BE2C (cell line): ENCODE data around the gene IL5RA.

ENCODE experiments used
- DNase-seq: peaks from one replicate; pipeline ENCODE4 v3.0.0-alpha.2; 2020
- H3K27me3 ChIP-seq: fragments of 250-450 bp; sonication (Bioruptor Pico); 2 replicates; pipeline ENCODE4 v1.5.1; 2020; ENCODE audit warnings: mild to moderate bottlenecking
- H3K36me3 ChIP-seq: fragments of 250-450 bp; sonication (Bioruptor Pico); 2 replicates; pipeline ENCODE4 v1.5.1; 2020; ENCODE audit warnings: mild to moderate bottlenecking
- H3K4me1 ChIP-seq: fragments of 250-450 bp; sonication (Bioruptor Pico); 2 replicates; pipeline ENCODE4 v1.5.1; 2020
- H3K4me3 ChIP-seq: 2 replicates; pipeline ENCODE4 v1.5.1; 2011; ENCODE audit warnings: low read depth, low read length
- H3K9me3 ChIP-seq: fragments of 250-450 bp; sonication (Bioruptor Pico); 2 replicates; pipeline ENCODE4 v1.5.1; 2020
- TF ChIP-seq, protein P1 (sequence below): IDR thresholded peaks from 2 replicates; pipeline ENCODE4 v1.5.1; 2012; ENCODE audit warnings: mild to moderate bottlenecking, low read depth, low read length

The IL5RA gene

DNA sequence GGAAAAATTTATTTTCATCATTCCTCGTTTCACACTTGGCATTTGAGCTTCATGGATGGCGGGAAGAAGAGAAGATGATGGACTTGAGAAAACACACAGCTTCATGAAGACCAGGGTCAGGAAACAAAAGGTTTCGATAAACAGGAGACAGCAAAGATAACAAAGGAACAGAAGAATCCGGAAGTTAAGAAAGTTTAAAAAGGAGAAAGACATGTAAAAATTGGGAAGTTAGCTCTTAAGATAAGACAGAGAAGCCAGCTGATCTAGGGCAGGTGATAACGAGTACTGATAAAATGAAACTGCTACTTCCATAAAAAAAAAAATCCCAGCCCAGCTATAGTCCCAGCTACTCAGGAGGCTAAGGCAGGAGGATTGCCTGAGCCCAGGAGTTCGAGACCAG, 23.9 kb downstream of the IL5RA start:
- Histone ChIP-seq H3K9me3 (no peaks in the 10 kb centered on the region), H3K4me1 (peaks cover 7% of the 10 kb centered on the region), H3K36me3 (no peaks in the 10 kb centered on the region), H3K27me3 (no peaks in the 10 kb centered on the region), H3K4me3 (no peak overlapping the region)
- TF ChIP-seq, protein P1, sequence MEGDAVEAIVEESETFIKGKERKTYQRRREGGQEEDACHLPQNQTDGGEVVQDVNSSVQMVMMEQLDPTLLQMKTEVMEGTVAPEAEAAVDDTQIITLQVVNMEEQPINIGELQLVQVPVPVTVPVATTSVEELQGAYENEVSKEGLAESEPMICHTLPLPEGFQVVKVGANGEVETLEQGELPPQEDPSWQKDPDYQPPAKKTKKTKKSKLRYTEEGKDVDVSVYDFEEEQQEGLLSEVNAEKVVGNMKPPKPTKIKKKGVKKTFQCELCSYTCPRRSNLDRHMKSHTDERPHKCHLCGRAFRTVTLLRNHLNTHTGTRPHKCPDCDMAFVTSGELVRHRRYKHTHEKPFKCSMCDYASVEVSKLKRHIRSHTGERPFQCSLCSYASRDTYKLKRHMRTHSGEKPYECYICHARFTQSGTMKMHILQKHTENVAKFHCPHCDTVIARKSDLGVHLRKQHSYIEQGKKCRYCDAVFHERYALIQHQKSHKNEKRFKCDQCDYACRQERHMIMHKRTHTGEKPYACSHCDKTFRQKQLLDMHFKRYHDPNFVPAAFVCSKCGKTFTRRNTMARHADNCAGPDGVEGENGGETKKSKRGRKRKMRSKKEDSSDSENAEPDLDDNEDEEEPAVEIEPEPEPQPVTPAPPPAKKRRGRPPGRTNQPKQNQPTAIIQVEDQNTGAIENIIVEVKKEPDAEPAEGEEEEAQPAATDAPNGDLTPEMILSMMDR: no peak
- no peak for DNase-seq

DNA sequence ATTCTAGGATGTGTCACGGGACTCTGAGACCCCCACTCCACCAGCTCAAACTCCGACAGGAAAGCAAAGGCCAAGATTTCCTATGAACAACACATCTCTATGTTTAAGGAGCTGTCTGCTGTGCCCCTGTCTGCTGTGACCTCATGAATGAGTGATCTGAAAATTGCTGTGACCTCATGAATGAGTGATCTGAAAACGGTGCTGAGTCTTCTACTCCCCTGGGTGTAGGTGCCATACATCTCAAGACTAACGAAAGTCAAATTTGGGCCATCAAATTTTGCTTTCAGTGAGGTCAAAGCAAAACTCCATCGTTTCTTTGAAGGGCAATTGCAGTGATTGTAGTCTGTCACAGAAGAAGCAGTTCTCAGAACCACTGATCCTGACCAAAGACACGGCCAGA, 24.4 kb downstream of the IL5RA start:
- Histone ChIP-seq H3K4me1 (peaks cover 7% of the 10 kb centered on the region), H3K9me3 (no peaks in the 10 kb centered on the region), H3K36me3 (no peaks in the 10 kb centered on the region), H3K27me3 (no peaks in the 10 kb centered on the region), H3K4me3 (no peak overlapping the region)
- TF ChIP-seq, protein P1: no peak
- DNase-seq: no peak

DNA sequence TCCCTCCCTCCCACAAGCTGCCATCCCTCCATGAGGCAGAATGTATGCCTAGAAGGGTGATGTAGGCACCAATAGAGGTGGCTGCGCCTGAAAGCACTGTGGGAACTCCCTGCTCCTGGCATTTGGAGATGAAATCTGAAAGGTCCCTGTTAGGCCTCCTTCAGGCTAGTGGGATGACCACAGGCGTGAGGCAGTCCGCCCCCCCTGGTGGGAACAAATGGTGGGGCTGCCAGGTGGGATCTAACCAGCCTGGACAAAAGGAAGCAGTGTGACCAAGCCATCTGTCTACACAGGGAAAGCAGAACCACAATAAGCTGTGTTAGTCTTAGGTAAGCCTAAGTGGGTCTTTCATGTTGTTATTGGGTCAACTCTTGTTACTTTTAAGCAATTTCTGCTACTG, 25.3 kb downstream of the IL5RA start:
- Histone ChIP-seq H3K36me3 (no peaks in the 10 kb centered on the region), H3K4me3 (no peak overlapping the region), H3K27me3 (no peaks in the 10 kb centered on the region), H3K9me3 (no peaks in the 10 kb centered on the region), H3K4me1 (peaks cover 7% of the 10 kb centered on the region)
- TF ChIP-seq, protein P1: no peak
- DNase-seq: no peak

DNA sequence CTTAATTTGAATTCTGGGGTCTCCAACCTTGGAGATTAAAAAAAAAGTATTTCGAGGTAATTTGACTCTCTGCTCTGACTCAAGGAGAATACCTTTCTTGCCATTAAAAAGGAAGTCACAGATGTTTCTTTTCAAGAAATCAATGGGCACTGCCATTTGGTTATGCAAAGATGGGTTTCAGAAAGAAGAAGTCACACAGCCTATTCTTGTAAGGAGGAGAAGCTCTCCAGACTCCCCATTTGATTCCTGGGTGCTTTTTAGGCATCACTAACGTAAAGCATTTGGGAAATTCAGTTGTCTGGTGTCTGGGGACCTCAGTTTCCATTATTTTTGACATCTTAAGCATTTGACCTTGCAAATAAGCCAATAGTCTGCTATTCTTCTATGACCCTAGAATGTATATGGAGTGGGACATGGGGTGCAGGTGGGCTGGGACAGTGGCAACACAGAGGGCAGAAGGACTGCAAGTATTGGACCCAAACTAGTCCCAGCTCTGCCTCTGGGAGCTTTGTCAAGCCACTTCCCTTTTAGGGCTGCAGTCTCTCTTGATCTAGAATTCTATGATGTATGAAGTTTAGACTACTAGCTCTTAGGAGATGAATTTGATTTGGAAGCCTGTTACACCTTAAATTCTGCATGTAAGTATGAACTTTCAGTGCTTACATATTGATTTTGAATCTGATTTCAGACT, 27.8 kb downstream of the IL5RA start:
- Histone ChIP-seq H3K27me3 (no peaks in the 10 kb centered on the region), H3K4me3 (no peak overlapping the region)

DNA sequence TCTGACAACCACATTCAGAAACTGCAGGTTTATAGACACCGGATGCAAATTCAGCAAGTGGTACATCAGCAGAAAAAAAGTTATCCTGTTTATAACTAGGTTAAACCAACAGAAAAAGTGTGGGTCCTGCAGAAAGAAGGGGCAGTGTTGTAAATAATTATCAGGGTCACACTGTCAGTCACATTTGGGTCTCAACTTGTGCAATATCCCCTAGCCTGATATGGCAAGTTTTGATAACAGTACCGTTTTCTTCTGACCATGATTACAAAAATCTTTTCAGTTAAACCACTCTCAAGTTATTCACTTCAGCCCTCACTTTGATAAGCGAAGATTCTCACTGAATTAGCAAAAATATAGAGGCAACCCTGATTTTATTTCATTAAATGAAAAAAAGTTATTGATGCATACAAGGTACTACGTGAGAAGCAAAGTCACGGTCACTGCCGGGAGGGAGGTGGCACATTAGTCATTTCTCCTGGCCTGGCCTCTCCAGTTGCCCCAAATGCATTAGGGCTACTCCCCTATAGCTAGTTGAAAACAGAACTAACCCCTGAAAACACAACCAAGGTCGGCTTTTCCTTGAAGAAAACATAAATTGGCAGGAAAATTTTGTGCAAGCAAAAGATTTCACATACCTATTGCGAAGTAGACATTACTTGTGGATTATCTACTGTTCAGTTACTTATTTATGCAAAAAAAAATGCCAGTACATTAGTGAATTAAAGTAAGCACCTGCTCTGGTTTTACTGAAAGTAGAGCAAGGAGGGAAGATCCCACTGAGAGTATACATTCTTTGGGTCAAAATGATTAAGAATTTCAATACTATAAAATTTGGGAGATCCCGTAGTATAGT, 28.6 kb downstream of the IL5RA start:
- H3K36me3 ChIP-seq: no peaks in the 10 kb centered on the region
- no peaks in the 10 kb centered on the region for H3K4me1 ChIP-seq
- no peak for DNase-seq
- TF ChIP-seq, protein P1: no peak
- H3K4me3 ChIP-seq: no peak overlapping the region
- no peaks in the 10 kb centered on the region for H3K9me3 ChIP-seq
- H3K27me3 ChIP-seq: no peaks in the 10 kb centered on the region

More for the DNA sequence above, 27.8 kb downstream of the IL5RA start:
- no peak for DNase-seq
- no peaks in the 10 kb centered on the region for H3K4me1 ChIP-seq
- H3K36me3 ChIP-seq: no peaks in the 10 kb centered on the region
- no peaks in the 10 kb centered on the region for H3K9me3 ChIP-seq
- TF ChIP-seq, protein P1: no peak

DNA sequence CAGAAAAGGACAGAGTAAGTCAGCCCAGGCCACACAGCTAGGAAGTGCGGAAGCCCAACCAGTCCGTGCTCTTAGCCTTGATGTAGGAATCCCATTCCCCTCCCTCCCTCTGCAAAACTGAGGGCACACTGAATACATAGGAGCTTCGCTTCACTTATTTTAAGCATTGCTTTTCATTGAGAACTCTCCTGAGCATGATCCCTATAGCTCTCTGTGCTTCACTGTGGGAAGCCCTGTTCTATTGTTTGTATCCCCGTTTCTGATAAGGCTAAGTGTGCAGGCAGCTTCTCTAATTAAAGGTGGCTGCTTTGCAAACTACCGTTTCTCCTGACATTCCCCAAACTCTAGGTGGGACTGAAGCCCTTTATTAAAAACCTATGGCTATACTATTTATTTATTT, 29.9 kb downstream of the IL5RA start:
- TF ChIP-seq, protein P1: no peak
- Histone ChIP-seq H3K4me3 (no peak overlapping the region), H3K9me3 (no peaks in the 10 kb centered on the region), H3K36me3 (no peaks in the 10 kb centered on the region), H3K4me1 (no peaks in the 10 kb centered on the region), H3K27me3 (no peaks in the 10 kb centered on the region)
- DNase-seq: no peak
